IMR-90 (cell line): ENCODE results near the gene LCMT2. TPM values are rescaled to one million over a fixed set of nuclear protein-coding genes. Genes with fewer than 3 reads are reported as not detected.

Experiments used
- ATAC-seq: fragments of 200-7000 bp; cut with Tn5 transposase; 2 replicates; pipeline ENCODE4 v1.9.1; 2020; ENCODE audit warnings: low read depth, mild to moderate bottlenecking, moderate library complexity
- BruUV-seq: library from RNA; stranded (reverse); fragments of 400-500 nt; replicated peaks from 2 replicates; lab custom pipeline; 2021; lab: Mats Ljungman, UMichigan
- CTCF ChIA-PET: fragments of 300-600 bp; formaldehyde crosslinking; extraction: SDS; loops from one replicate; lab custom pipeline; 2021; ENCODE audit warnings: antibody characterized with exemption; lab: Yijun Ruan, JAX
- POLR2A ChIA-PET: fragments of 300-600 bp; sonication (Branson Sonifier 250); formaldehyde crosslinking; loops from one replicate; lab custom pipeline; 2022; ENCODE audit warnings: antibody characterized with exemption; ENCODE audit not compliant: unreplicated experiment; lab: Charles Lee
- DNase-seq: peaks from one replicate; pipeline ENCODE4 v3.0.0; 2013
- H2AFZ ChIP-seq: replicated peaks from 2 replicates; pipeline ENCODE3; 2013; ENCODE audit warnings: low read length, mild to moderate bottlenecking; ENCODE audit not compliant: poor library complexity
- H2AK5ac ChIP-seq: 2 replicates; pipeline ENCODE4 v1.6.1; 2013; ENCODE audit warnings: low read depth, low read length, inconsistent platforms
- H2AK9ac ChIP-seq: replicated peaks from 2 replicates; pipeline ENCODE3; 2013; ENCODE audit warnings: mild to moderate bottlenecking, low read depth, low read length, moderate library complexity; ENCODE audit not compliant: poor library complexity
- H2BK120ac ChIP-seq: 2 replicates; pipeline ENCODE4 v1.6.1; 2013; ENCODE audit warnings: low read depth, low read length, inconsistent platforms
- H2BK15ac ChIP-seq: 3 replicates; pipeline ENCODE4 v1.6.1; 2013; ENCODE audit warnings: low read depth, low read length, inconsistent platforms
- H2BK20ac ChIP-seq: 2 replicates; pipeline ENCODE4 v1.6.1; 2013; ENCODE audit warnings: low read depth, mild to moderate bottlenecking, inconsistent platforms, low read length, moderate library complexity
- H2BK5ac ChIP-seq: 2 replicates; pipeline ENCODE4 v1.6.1; 2013; ENCODE audit warnings: mild to moderate bottlenecking, low read depth, low read length, inconsistent platforms; ENCODE audit not compliant: poor library complexity, severe bottlenecking
- H3K14ac ChIP-seq: replicated peaks from 2 replicates; pipeline ENCODE4 v1.6.1; 2013; ENCODE audit warnings: low read depth, low read length, inconsistent platforms
- H3K18ac ChIP-seq: 2 replicates; pipeline ENCODE4 v1.6.1; 2013; ENCODE audit warnings: low read depth, low read length, control low read depth
- H3K23ac ChIP-seq: 2 replicates; pipeline ENCODE4 v1.6.1; 2013; ENCODE audit warnings: low read depth, low read length, inconsistent platforms
- H3K27ac ChIP-seq: 2 replicates; pipeline ENCODE4 v1.5.1; 2013; ENCODE audit warnings: mild to moderate bottlenecking, control low read depth, low read length; ENCODE audit not compliant: insufficient read depth
- H3K27me3 ChIP-seq: 2 replicates; pipeline ENCODE4 v1.6.1; 2013; ENCODE audit warnings: low read length; ENCODE audit not compliant: control insufficient read depth, insufficient read depth
- H3K36me3 ChIP-seq: 2 replicates; pipeline ENCODE4 v1.6.1; 2013; ENCODE audit warnings: low read length, mixed read lengths; ENCODE audit not compliant: control insufficient read depth, insufficient read depth
- H3K4ac ChIP-seq: 2 replicates; pipeline ENCODE4 v1.6.1; 2013; ENCODE audit warnings: low read depth, low read length, inconsistent platforms
- H3K4me1 ChIP-seq: 2 replicates; pipeline ENCODE4 v1.6.1; 2013; ENCODE audit warnings: low read length, mixed read lengths; ENCODE audit not compliant: control insufficient read depth, insufficient read depth
- H3K4me2 ChIP-seq: 2 replicates; pipeline ENCODE4 v1.6.1; 2013; ENCODE audit warnings: low read depth, mild to moderate bottlenecking, control low read depth, low read length, moderate library complexity
- H3K4me3 ChIP-seq: 2 replicates; pipeline ENCODE4 v1.5.1; 2013; ENCODE audit warnings: low read depth, mild to moderate bottlenecking, control low read depth, low read length, moderate library complexity; ENCODE audit not compliant: insufficient read depth
- H3K56ac ChIP-seq: 2 replicates; pipeline ENCODE4 v1.6.1; 2013; ENCODE audit warnings: low read length, inconsistent platforms; ENCODE audit not compliant: insufficient read depth; ENCODE audit errors: extremely low read depth
- H3K79me1 ChIP-seq, 2 experiments: 2 replicates each; pipeline ENCODE4 v1.6.1; 2013; ENCODE audit warnings: low read length in 2 of 2, inconsistent platforms in 1 of 2, low read depth in 1 of 2
- H3K9ac ChIP-seq: 2 replicates; pipeline ENCODE4 v1.6.1; 2013; ENCODE audit warnings: low read depth, low read length, control low read depth
- H3K9me1 ChIP-seq: 2 replicates; pipeline ENCODE4 v1.6.1; 2013; ENCODE audit warnings: low read length, inconsistent platforms; ENCODE audit not compliant: insufficient read depth
- H3K9me3 ChIP-seq: 2 replicates; pipeline ENCODE4 v1.6.1; 2013; ENCODE audit warnings: low read length; ENCODE audit not compliant: control insufficient read depth, insufficient read depth
- H4K20me1 ChIP-seq: 2 replicates; pipeline ENCODE4 v1.6.1; 2013; ENCODE audit warnings: low read length, inconsistent platforms; ENCODE audit not compliant: insufficient read depth
- H4K5ac ChIP-seq: 2 replicates; pipeline ENCODE4 v1.6.1; 2013; ENCODE audit warnings: mild to moderate bottlenecking, low read depth, low read length, control low read depth
- H4K8ac ChIP-seq, 2 experiments: 2 replicates each; pipeline ENCODE4 v1.6.1; 2013; ENCODE audit warnings: low read depth in 2 of 2, low read length in 2 of 2, control low read depth in 1 of 2, inconsistent platforms in 1 of 2
- H4K91ac ChIP-seq: 2 replicates; pipeline ENCODE4 v1.6.1; 2013; ENCODE audit warnings: low read depth, low read length, inconsistent platforms; ENCODE audit not compliant: insufficient read depth
- BHLHE40 ChIP-seq: fragments of 150-350 bp; IDR thresholded peaks from 2 replicates; pipeline ENCODE4 v1.6.1; 2016; ENCODE audit warnings: mild to moderate bottlenecking, low read depth, low read length
- ELK1 ChIP-seq: fragments of 150-350 bp; IDR thresholded peaks from 2 replicates; pipeline ENCODE4 v1.6.1; 2016; ENCODE audit warnings: low read depth, mild to moderate bottlenecking, low read length, moderate library complexity, borderline replicate concordance
- MAZ ChIP-seq: IDR thresholded peaks from 2 replicates; pipeline ENCODE4 v1.6.1; 2012; ENCODE audit warnings: low read depth, mild to moderate bottlenecking, low read length, improper control_type of control experiment, moderate library complexity, borderline replicate concordance
- MXI1 ChIP-seq: IDR thresholded peaks from 2 replicates; pipeline ENCODE4 v1.6.1; 2012; ENCODE audit warnings: low read depth, mild to moderate bottlenecking, low read length, moderate library complexity, borderline replicate concordance
- POLR2A ChIP-seq: IDR thresholded peaks from 2 replicates; pipeline ENCODE4 v1.6.1; 2012; ENCODE audit warnings: mild to moderate bottlenecking, low read depth, low read length
- WGBS, 2 experiments: methylation state at CpG; one replicate each; pipeline versions ENCODE4 v1.1.5 to v1.1.7; 2013; ENCODE audit warnings: missing lambda C conversion rate in 2 of 2; ENCODE audit not compliant: insufficient read length in 1 of 2; ENCODE audit errors: extremely low coverage in 2 of 2; 5-methylcytosine and 5-hydroxymethylcytosine counted together
- dilution Hi-C: fragments of 300-500 bp; cut with HindIII; formaldehyde crosslinking; loops from one replicate; pipeline ENCODE4 v1.14.3; 2018; ENCODE audit warnings: low sequenced_read_pairs; ENCODE audit not compliant: unreplicated experiment
- in situ Hi-C: fragments of 300-500 bp; cut with MboI; formaldehyde crosslinking; loops from 3 replicates; pipeline ENCODE4 v1.14.3; 2019; ENCODE audit warnings: low sequenced_read_pairs, inconsistent platforms, mixed read lengths
- intact Hi-C: fragments of 100-400 bp; cut with micrococcal nuclease; formaldehyde crosslinking; loops from 2 replicates; pipeline ENCODE4 v1.10.0; 2022
- polyA plus RNA-seq, 3 experiments: library from polyadenylated mRNA; depleted of rRNA; stranded (reverse); fragments of >200 nt; gene quantifications; 2 replicates each; pipeline ENCODE4 v1.2.3, GENCODE V29; 2012; ENCODE audit warnings: low replicate concordance in 1 of 3
- total RNA-seq: library from RNA; depleted of rRNA; stranded (reverse); fragments of >200 nt; gene quantifications from 2 replicates; pipeline ENCODE4 v1.2.3, GENCODE V29; 2012

The LCMT2 gene
- total and polyA plus RNA-seq, 2 of the 4 experiments (the other 2 are of a cell fraction), result 5.8 to 12.2 TPM

- Histone ChIP-seq H3K14ac (no peak within 1 kb of the TSS), H3K4me3 (no peak within 1 kb of the TSS), H4K5ac (no peak within 1 kb of the TSS), H3K18ac (no peak within 1 kb of the TSS), H2AFZ (no peak within 1 kb of the TSS), H4K20me1 (no peaks in the 10 kb centered on the region), H2AK9ac (no peak within 1 kb of the TSS), H3K23ac (no peak within 1 kb of the TSS), H2BK20ac (no peak within 1 kb of the TSS), H3K4ac (no peak within 1 kb of the TSS), H3K9ac (no peak within 1 kb of the TSS), H3K79me1 (no peaks in the 10 kb centered on the region), H3K9me3 (0 out of 2 replicates have a peak, but pooled peaks cover 2% of the 10 kb centered on the region), H2BK120ac (no peak within 1 kb of the TSS), H4K91ac (no peak within 1 kb of the TSS), H2BK5ac (no peak within 1 kb of the TSS), H3K4me2 (no peak within 1 kb of the TSS), H3K4me1 (no peaks in the 10 kb centered on the region), H3K56ac (no peak within 1 kb of the TSS), H3K27ac (no peak within 1 kb of the TSS), H3K9me1 (no peaks in the 10 kb centered on the region; the same call in 1 of the 2 replicates), H3K36me3 (no peaks in the 10 kb centered on the region), H2BK15ac (no peak within 1 kb of the TSS), H4K8ac (no peak within 1 kb of the TSS), H3K27me3 (peaks cover 43% of the 10 kb centered on the region), H2AK5ac (no peak within 1 kb of the TSS)
- POLR2A ChIA-PET, result no interaction called here
- TF ChIP-seq MXI1 (no peak), MAZ (no peak), BHLHE40 (no peak), POLR2A (no peak), ELK1 (no peak)
- BruUV-seq, result no TSS peak
- CTCF ChIA-PET, result no interaction called here
- DNase-seq (no peak), ATAC-seq (no peak)
- dilution Hi-C loops, result no loop called here
- 80% methylated on average over 1 of the region's 11 CpGs; no CpG with 5 or more reads in 1 of the 2 experiments for WGBS, 2 experiments
- intact Hi-C loops, result no loop called here
- in situ Hi-C loops, result no loop called here
Observed at GRCh38 chr15:43302205-43302817, 28.1 kb downstream of the LCMT2 start, which contains the start of gene TGM7. TGM7 (minus strand) TSS chr15:43302255.
